DMS114 treated with DMSO at 0.1 percent for 48 hours (cell line): ENCODE data around the gene GNG7.

Source experiments
- DNase-seq: peaks from one replicate; lab custom pipeline; 2025; ENCODE audit not compliant: unreplicated experiment; lab: John Stamatoyannopoulos, UW

Gene GNG7

DNA sequence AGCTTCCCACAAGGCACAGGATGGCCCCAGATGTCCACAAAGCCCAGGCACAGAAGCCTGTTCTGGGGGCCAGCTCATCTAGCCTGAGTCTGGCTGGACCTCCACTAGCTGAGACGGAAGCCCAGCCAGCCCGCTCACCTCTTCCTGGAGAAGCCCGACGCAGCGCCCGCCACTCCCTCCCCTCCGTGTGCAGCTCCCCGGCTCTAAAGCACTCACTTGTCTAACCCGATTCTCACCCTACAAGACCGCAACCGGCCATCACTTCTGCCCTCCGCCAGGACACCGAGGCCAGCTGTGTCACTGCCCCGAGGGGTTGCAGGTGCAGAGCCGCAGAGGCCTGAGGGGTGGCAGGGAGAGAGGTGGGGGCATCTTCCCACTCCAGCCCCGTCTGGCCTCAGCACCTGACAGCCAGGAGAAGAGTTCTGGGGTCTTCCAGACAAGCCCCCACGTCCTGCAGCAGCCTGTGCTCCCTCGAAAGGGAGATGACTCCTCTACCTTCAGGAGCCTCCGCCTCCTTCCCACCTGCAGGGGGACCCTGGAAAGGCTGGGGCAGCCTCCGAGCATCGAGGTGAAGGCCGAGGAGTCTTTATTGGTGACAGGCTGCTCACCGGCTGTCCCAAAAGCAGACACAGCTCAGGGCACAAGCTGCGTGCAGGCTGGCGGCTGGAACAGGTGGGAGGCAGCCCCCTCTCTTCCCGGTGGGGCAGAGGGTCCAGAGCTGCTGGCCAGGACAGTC, 24.6 kb upstream of the GNG7 start:
- no peak for DNase-seq

DNA sequence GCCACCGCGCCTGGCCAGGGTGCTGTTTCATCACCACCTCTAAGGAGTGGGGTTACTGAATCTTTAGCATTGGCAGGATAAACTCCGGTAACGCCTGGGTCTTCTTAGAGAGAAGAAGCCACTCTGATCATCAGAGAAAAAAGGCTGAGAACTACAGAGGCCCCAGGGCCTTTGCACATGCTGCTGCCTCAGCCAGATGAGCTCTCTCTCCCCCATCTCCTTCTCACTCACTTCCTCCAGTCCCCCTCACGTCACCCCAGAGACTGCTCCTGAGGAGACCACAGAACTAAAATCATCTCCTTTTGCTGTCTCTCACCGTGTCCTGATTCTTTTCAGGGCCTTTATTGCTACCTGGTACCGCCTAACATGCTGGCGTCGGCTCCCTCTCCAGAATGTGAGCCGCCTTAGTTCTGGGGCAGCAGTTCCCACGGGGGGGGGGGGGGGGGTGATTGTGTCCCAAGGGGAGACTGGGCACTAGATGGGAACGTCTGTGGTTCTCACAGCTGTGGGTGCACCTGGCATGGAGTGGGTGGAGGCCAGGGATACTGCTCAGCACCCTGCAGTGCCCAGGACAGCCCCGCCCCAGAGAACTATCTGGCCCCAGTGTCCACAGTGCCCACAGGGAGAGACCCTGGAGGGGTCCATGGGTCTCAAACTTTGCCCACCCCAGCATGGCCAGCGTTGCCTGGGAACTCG, 23.8 kb upstream of the GNG7 start:
- DNase-seq = no peak

DNA sequence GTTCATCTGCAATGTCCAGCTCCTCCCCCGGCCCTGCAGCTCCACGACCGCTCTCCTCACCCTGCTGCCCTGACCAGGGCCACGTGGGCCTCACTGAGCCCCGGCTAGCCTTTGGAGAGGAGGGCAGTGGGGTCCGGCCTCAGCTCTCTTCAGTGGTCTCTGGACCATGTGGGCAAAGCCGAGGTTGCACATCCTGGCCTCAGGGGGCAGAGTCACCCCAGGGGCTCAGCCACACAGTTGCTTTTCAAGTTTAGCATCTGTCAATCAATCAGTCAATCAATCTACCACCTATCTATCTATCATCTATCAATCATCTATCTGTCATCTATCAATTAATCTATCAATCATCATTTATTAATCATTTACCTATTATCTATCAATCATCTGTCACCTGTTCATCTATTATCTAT, 21.7 kb upstream of the GNG7 start:
- DNase-seq = no peak

DNA sequence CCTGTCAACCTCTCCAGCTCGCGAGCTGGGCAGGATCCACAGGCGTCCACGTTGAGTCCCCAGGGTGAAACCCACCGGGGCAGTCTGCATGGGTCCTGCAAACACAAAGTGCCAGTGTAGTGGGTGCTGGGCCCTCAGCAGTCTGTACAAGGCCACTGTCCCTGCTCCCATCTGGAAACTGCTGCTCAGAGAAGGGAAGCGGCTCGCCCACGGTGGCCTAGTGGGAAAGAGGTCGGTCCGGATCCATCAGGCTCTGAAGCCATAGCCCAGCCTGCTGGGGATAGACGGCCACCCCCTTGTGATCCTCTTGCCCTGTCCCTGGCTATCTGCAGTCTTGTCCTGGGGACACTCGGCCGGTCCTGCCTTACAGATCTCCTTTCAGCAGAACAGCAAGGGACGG, 21.3 kb upstream of the GNG7 start:
- DNase-seq = no peak

DNA sequence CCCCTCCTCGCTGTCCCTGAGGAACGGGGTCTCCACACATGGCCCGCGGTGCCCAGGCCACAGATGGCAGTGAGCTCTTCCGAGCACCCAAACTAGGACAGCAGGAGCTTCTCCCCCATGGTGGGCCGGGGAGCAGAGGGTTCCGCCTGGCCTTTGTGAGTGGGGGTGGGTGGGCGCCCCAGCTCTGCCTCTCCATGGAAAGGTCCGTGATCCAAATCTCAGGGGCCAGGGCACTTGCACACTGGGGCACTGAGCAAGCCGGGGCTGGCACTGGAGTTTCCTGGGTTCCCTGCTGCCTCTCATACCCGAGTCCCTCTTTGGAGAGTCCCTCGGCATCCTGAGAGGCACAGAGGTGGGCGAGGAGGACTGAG, 20.8 kb upstream of the GNG7 start:
- no peak for DNase-seq

DNA sequence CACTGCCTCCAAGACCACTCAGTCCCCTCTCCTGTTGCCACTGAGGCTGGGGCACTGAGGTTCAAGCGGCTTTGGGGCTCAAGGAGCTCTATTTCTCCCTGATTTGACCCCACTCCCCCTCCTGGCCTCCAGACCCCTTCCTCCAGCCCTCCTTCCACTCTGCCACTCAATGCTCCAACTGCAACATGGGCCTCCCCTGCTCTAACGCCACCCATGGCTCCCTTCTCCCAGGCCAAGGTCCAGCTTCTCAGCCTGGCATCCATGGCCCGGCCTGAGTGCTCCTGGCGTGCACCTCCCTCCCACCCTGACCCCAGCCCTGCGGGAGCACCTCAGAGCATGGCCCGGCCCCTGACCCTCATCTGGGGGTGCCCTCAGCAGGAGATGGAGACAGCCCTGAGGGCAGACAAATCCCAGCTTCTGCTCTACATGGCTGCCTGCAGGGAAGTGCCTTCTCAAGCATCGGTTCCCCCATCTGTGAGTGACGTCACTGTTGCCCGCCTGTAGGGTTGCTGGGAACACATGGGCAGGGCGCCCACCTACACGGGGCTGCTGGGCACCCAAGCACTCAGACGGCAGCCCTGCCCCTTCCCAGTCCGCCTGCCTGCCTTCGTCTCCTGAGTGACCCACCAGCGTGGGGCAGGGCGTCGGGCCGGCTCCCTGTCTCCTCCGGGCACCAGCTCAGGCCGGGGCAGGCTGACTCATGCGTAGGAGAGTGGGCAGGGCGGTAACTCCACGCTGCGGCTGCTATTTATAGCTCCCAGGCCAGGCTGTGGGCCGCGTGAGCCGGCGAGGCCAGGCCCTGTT, 20.2 kb upstream of the GNG7 start:
- no peak for DNase-seq

DNA sequence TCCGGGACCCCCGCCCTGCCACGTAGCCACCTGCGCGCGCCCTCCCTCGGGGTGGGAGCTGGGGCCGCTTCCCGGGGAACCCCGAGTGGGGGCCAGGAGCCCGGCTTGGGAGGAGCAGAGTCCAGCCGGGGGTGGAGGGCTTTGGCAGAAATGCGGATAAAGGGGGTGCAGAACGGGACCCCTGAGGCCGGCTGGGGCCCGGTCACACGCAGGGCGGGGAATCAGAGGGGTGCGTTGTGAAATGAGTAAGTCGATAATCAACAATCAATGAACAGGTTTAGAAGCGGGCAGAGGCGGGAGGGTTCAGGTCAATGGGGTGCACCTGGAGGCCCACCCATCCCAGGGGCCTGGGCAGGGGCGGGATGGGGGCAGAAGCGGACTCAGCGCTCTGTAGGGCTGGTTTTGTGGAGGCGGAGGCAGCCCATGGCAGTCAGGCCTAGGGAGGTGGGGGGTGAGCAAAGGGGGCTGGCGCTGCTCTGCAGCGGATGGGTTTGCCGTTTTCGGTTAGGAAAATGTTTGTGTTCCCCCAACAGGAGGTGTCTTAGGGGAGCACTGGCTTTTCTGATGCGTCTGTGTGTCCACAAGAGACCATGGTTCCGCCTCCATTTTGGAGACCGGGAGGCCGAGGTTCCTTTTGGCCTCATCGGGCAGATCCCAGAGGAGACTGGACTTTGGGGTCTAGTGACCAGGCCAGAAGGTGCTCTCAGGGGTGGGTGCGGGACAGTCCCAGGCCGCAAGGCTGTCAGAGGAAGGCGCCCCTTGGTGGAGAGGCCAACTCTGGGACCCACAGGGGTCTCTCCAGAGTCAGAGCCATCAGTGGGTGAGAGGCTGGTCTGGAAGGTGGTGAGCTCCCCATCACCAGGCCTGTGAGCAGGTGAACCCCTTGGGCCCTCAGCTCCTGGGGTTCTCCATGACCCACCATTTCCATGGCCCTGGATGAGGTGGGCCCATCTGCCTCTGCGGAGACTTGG, 19.4 kb upstream of the GNG7 start:
- no peak for DNase-seq

DNA sequence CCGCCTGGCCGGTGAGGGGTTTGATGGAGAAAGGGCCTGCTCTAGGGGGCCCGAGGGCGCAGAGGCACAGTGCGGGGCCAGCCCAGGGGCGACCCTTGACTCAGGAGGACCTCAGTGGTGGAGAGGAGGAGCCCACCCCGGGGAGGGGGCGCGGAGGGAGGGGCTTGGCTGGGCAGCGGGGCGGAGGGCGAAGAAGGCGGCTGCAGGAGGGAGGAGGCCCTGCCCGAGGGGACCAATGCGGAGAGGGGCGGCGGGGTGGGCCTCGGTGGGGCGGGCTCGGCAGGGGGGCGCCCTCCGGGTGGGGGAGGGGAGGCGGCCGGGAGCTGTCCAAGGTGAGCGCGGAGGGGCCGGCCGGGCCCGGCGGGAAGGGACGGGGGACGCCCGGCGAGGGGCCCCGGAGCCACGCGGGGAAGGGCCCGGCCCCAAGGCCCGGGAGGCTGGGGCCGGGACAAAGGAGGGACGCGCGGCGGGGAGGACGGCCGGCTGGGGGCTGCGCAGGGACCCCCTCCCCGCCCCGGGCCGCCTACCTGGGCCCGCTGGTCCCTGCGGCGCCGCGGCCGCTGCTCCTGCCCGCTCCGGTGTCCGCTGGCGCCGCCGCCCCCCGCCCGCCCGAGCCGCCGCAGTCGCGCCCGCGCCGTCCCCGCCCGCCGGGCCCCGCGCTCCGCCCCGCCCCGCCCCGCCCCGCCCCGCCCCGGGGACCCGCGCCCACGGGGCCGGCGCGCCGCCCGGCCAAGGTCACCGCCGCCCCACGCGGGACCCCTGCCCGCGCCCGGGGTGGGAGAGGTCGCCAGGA, 18.5 kb upstream of the GNG7 start, which contains the start of gene DIRAS1:
Gene DIRAS1, minus strand, starts transcription at position 596 of the 793 bp plus-strand sequence. CDS start 3,566 bp downstream, outside the sequence.
- no peak for DNase-seq

DNA sequence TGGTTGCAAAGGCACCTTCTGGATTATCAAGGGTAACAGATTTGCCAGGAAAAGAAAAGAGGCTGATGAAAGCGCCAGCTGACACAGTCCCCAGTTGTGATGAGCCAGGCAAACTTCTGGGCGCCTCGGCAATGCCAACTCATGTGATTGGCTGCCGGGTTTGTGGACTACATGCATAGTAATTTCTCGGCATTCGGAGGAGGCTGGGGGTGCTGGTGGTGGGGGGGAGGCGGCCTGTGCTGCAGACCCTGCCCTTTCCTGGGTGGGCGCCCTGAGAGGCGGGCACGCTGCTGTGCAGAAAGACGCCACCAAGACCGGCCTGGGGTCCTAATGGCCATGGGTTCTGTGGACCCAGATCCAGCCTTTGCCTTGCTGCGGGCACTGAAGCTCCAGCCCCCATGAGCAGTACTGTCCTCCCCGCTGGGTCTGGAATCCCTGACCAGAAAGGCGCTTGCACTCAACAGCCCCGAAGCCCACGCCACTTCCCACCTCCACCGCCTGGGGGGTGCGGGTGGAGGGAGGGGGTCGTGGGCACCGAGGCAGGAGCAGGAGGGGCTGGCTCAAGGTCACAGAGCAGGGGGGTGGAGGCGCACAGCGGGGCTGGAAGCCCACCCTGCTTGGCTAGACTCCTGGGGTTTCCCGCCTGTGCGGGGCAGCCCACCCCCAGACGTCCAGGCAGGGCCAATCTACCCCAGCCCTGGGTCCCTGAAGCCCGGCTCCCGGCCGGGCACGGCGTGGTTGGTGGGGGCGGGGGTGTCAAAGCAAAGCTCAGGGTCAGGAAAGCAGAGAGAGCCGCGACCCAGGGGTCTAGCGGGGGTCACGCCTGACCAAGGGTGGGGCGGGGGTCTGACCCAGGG, 17.7 kb upstream of the GNG7 start:
- DNase-seq = no peak

DNA sequence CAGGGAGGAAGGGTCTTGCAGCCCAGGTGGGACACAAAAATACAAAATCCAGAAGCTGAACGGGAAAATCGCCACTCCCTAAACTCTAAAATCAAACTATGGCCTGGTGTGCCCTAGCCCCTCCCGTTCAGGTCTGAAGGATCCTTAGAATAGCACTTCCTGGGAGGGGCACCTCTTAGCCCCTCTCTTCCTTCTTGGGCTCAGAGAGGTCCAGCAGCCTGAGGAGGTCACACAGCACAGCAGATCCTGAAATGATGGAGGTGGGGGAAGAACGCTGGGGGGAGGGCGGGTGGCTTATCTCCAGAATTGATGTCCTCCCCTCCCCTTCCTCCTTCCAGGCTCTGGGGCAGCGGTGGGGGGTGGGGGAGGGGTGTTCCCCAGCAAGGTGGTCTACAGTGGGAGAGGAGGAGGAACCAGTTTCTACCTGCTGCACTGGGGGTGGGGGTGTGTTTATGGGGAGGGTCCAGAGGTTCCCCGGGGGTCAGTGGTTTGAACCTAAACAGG, 16.8 kb upstream of the GNG7 start:
- DNase-seq = no peak

DNA sequence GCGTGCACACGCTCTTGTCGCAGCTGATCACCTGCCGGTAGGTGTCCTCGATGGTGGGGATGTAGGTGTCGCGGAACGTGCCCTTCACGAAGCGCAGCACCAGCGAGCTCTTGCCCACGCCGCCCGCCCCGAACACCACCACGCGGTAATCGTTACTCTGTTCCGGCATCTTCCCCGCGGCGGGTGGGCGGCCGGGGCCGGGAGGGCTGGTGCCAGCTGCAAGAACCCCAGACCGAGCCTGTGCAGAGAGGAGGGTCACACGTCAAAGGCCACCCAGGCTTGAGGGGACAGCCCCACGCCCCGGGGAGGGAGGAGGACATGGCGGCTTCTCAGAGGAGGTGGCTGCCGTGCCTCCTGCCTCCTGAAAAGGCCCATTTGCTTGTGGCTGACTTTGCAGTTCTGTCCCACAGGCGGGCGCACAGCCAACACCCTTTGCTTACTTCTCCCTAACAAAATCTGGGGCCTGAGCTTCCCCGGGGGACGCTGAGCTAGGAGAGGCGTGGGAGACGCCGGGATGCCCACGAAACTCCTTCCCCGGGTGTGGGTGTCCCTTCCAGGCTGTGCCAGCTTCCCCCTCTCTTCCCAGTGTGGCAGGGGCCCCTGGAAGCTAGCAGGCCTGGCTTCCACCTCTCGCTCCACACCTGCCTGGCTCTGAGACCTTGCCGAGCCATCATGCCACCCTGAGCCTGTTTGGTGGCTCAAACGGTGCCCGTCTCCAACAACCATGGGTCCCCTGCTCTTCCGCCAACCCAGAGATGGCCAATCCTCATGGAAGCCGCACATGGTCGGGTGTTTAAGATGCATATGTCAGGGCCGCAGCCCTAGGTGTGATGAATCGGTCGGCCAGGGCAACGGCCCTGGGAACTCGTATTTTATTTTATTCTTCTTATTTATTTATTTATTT, 15.4 kb upstream of the GNG7 start:
- no peak for DNase-seq

DNA sequence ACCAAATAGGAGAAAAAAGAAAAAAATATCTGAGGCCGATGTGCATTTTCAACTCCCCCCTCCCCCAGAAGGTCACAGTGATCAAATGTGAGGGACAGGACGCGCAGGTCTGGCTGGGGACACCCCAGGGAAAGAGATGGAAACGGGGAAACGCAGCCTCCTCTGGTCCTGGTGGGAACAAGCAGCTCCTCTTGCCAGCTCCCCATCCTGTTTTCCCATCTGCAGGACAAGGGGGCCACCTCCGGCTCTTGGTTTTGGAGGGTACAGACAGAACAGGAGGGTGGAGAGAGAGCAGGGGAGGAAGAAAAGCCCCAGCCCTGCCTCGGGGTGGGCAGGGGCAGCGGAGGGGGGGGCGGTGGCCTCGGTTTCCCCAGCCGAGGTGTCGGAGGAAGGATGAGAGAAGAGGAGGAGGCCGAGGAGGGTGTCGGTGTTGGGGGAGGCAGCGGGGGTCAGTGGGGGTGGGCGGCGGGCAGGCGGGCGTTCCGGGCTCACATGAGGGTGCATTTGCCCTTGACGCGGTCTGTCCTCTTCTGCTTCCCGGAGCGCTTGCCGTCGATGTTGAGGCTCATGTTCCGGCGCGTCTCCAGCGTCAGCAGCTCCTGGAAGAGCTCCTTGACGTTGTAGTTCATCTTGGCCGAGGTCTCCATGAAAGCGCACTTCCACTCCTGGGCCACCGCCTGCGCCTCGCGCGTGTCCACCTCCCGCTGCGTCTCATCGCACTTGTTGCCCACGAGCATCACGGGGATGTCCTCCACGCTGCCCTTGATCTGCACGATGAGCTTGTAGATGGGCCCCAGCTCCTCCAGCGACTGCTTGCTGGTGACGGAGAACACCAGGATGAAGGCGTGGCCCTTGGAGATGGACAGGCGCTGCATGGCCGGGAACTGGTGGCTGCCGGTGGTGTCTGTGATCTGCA, 14.5 kb upstream of the GNG7 start:
- no peak for DNase-seq

DNA sequence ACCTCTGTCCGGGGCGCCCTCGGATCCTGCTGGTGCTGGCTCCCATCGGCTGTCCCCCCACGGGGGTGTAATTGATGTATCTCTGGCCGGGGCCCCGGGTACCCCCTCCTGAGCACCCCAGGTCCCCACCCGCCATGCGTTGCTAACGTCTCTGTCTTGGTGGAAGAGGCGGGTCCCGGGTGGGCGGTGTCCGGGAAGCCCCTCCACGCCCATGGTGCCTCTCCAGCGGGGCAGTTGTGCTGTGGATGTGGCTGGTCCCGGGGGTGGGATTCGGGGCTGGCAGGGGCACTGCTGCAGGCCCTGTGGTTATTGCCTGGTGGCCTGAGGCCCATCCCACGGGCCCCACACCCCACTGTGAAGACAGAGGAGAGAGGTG, 13.8 kb upstream of the GNG7 start:
- no peak for DNase-seq

DNA sequence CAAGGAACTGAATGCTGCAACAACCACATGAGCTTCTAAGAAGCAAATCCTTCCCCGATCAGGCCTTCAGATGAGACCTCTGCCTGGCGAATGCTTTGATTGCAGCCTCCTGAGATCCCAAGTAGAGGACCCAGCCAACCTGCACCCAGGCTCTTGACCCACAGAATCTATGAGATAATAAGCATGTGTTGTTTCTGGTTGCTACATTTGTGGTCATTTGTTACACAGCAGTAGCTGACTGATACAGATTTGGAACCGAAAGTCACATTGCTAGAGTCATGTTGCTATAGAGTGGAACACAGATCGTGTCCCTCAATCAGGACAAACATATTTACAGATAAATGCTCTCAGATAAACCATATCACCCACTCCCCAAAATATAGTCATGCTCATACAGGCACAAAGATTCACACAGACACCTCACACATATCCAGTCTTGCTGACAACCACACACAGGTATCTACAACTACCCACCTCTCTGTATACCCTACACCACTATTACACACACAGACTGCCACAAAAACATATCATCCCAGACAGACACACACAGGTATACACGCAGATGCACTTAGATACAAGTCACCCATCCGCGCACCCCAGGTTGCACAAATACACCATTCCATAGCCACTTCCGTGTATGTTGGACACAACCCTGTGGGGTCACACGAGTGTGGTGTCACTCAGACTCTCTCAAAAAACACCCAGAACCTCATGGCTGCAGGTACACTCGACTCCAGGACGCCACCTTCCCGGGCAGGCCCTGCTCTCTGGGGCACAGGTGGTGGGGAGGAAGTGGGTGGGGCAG, 13.2 kb upstream of the GNG7 start:
- DNase-seq = no peak

DNA sequence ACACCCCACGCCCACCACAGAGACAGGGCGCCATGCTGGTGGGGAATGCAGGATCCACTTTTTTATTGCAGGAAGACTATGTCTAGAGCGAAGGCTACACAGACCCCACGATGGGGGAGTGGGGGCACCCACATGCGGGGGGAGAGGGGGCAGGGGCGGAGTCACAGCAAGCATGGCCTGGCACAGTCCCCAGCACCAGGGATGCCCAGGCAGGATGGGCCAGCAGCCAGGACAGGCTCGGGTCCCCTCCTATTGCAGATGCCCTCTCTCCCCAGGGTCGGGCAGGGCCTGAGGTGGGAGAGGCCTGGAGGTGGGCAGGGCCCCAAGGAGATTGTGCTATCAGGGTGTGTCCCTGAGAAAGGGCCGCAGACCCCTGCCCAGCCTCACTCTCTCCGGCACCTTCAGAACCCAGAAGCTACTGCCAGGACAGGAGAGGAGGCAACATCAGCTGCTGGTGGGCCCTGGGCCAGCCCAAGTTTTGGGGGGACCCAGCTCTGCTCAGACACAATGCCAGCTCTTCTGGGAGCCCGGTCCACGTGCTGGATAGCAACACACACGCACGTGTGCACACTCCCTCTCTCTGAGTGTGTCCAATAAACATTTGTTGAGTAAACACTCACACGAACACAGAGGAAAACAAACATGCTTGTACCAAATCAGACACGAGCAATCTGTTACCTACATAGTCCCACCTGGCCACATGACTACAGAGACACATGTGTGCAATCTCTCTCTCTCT, 12.2 kb upstream of the GNG7 start:
- DNase-seq = no peak
